ENCODE data around the gene CARD9.
"Not testable (repeated sequence)": the region's sequence is repeated elsewhere in the genome, so short reads cannot be mapped to it uniquely, and the experiment has no call there.

CARD9 gene

GRCh38 chr9:136373300-136374182 lies at the start of gene CARD9:
TSS of gene CARD9 (minus strand) at chr9:136373669. CDS start at chr9:136372078, 1,591 bp downstream.
- no peak for DNase-seq (ENCODE audit: low read depth)

GRCh38 chr9:136422876-136423275 lies 49.4 kb upstream of the CARD9 start:
- no peak for DNase-seq (ENCODE audit: low read depth)

GRCh38 chr9:136421791-136422190 lies 48.3 kb upstream of the CARD9 start:
- DNase-seq (ENCODE audit: low read depth) = no peak

- no peak for DNase-seq (ENCODE audit: low read depth)
These were observed 45.6 kb upstream of the CARD9 start for GRCh38 chr9:136419092-136419420.

- DNase-seq (ENCODE audit: low read depth) = no peak
These were observed 45.0 kb upstream of the CARD9 start for GRCh38 chr9:136418182-136419091.

GRCh38 chr9:136416914-136417313 lies 43.4 kb upstream of the CARD9 start:
- DNase-seq (ENCODE audit: low read depth) = no peak

GRCh38 chr9:136416427-136416826 lies 43.0 kb upstream of the CARD9 start:
- DNase-seq (ENCODE audit: low read depth) = no peak

- DNase-seq (ENCODE audit: low read depth) = no peak
These were observed 39.5 kb upstream of the CARD9 start for GRCh38 chr9:136412962-136413361.

GRCh38 chr9:136411378-136411777 lies 37.9 kb upstream of the CARD9 start:
- DNase-seq (ENCODE audit: low read depth) = no peak

GRCh38 chr9:136410500-136411287 lies 37.2 kb upstream of the CARD9 start, which contains the start of the genes ENTR1 and PMPCA:
TSS of gene ENTR1 (minus strand) at chr9:136410614. CDS start at chr9:136410397, 217 bp downstream.
TSS of gene PMPCA (plus strand) at chr9:136410658. CDS start at chr9:136410669, 11 bp downstream.
- DNase-seq (ENCODE audit: low read depth) = peak; percentile 71

GRCh38 chr9:136409557-136410455 lies 36.3 kb upstream of the CARD9 start:
- no peak for DNase-seq (ENCODE audit: low read depth)

GRCh38 chr9:136407911-136408310 lies 34.4 kb upstream of the CARD9 start:
- no peak for DNase-seq (ENCODE audit: low read depth)

- not testable (repeated sequence) for DNase-seq (ENCODE audit: low read depth)
These were observed 33.6 kb upstream of the CARD9 start for GRCh38 chr9:136407061-136407460.

- not testable (repeated sequence) for DNase-seq (ENCODE audit: low read depth)
These were observed 32.4 kb upstream of the CARD9 start for GRCh38 chr9:136405904-136406303.

- no peak for DNase-seq (ENCODE audit: low read depth)
These were observed 32.0 kb upstream of the CARD9 start for GRCh38 chr9:136405481-136405880.

- DNase-seq (ENCODE audit: low read depth) = no peak
These were observed 31.3 kb upstream of the CARD9 start for GRCh38 chr9:136404801-136405136.

GRCh38 chr9:136403915-136404800 lies 30.7 kb upstream of the CARD9 start:
- DNase-seq (ENCODE audit: low read depth) = no peak

- DNase-seq (ENCODE audit: low read depth) = no peak
These were observed 30.1 kb upstream of the CARD9 start for GRCh38 chr9:136403538-136403914.

- DNase-seq (ENCODE audit: low read depth) = no peak
These were observed 28.6 kb upstream of the CARD9 start for GRCh38 chr9:136402067-136402466.

Data from stromal cell of bone marrow (primary cell).